GM23338 (cell line): Measurements from ENCODE around the gene SLC13A3. TPM values are rescaled to one million over a fixed set of nuclear protein-coding genes. Genes with fewer than 3 reads are reported as not detected.

Experiments
- ATAC-seq: fragments of 200-7000 bp; cut with Tn5 transposase; 3 replicates; pipeline ENCODE4 v1.9.1; 2020
- DNase-seq: peaks from one replicate; pipeline ENCODE4 v3.0.0-alpha.2; 2015; ENCODE audit warnings: low spot score
- H2AFZ ChIP-seq: fragments of 200-600 bp; sonication (generic); 2 replicates; pipeline ENCODE4 v1.8.0; 2016; ENCODE audit warnings: antibody characterized with exemption, mild to moderate bottlenecking, moderate library complexity
- H3F3A ChIP-seq: fragments of 200-600 bp; sonication (generic); replicated peaks from 2 replicates; pipeline ENCODE4 v1.8.0; 2017; ENCODE audit warnings: antibody characterized with exemption, mixed run types, low read depth
- H3K27ac ChIP-seq: fragments of 200-600 bp; sonication (generic); 2 replicates; pipeline ENCODE4 v1.6.1; 2016; ENCODE audit warnings: low read depth
- H3K27me3 ChIP-seq: fragments of 200-600 bp; sonication (generic); 2 replicates; pipeline ENCODE4 v1.8.0; 2016; ENCODE audit warnings: mild to moderate bottlenecking, mixed run types, moderate library complexity; ENCODE audit not compliant: insufficient read depth
- H3K36me3 ChIP-seq: fragments of 200-600 bp; sonication (generic); 2 replicates; pipeline ENCODE4 v1.8.0; 2016; ENCODE audit warnings: mild to moderate bottlenecking; ENCODE audit not compliant: insufficient read depth
- H3K4me1 ChIP-seq: fragments of 200-600 bp; sonication (generic); 2 replicates; pipeline ENCODE4 v1.8.0; 2016; ENCODE audit warnings: mild to moderate bottlenecking, moderate library complexity; ENCODE audit not compliant: insufficient read depth
- H3K4me2 ChIP-seq: fragments of 200-600 bp; sonication (generic); 2 replicates; pipeline ENCODE4 v1.7.1; 2017; ENCODE audit warnings: mixed run types
- H3K4me3 ChIP-seq: fragments of 200-600 bp; sonication (generic); 2 replicates; pipeline ENCODE4 v1.6.1; 2016; ENCODE audit warnings: mixed run types
- H3K79me2 ChIP-seq: fragments of 200-600 bp; sonication (generic); replicated peaks from 2 replicates; pipeline ENCODE4 v1.8.0; 2017; ENCODE audit warnings: mild to moderate bottlenecking; ENCODE audit not compliant: insufficient read depth
- H3K9me2 ChIP-seq: fragments of 200-600 bp; sonication (generic); 2 replicates; pipeline ENCODE4 v1.8.0; 2017; ENCODE audit not compliant: insufficient read depth
- H4K20me1 ChIP-seq: fragments of 200-600 bp; sonication (generic); replicated peaks from 2 replicates; pipeline ENCODE4 v1.8.0; 2017; ENCODE audit warnings: mild to moderate bottlenecking; ENCODE audit not compliant: insufficient read depth
- H3K27ac Mint-ChIP-seq: 2 replicates; pipeline ENCODE4 v1.8.0; 2020; ENCODE audit warnings: inconsistent platforms, mild to moderate bottlenecking, moderate library complexity, mixed read lengths
- H3K27me3 Mint-ChIP-seq: 3 replicates; pipeline ENCODE4 v1.8.0; 2022; ENCODE audit warnings: low read depth, mild to moderate bottlenecking, moderate library complexity, mixed read lengths, inconsistent platforms; ENCODE audit not compliant: insufficient read depth, poor library complexity
- H3K36me3 Mint-ChIP-seq: 3 replicates; pipeline ENCODE4 v1.8.0; 2021; ENCODE audit warnings: low read depth, mild to moderate bottlenecking, inconsistent platforms, moderate library complexity, mixed read lengths
- H3K4me1 Mint-ChIP-seq: 3 replicates; pipeline ENCODE4 v1.8.0; 2020; ENCODE audit warnings: mild to moderate bottlenecking, inconsistent platforms, mixed read lengths
- H3K4me3 Mint-ChIP-seq: 3 replicates; pipeline ENCODE4 v1.8.0; 2021; ENCODE audit warnings: moderate library complexity, mild to moderate bottlenecking, inconsistent platforms, mixed read lengths
- H3K9me3 Mint-ChIP-seq: 3 replicates; pipeline ENCODE4 v1.8.0; 2020; ENCODE audit warnings: moderate library complexity, mild to moderate bottlenecking, inconsistent platforms, mixed read lengths
- CREB1 ChIP-seq: fragments of 250-450 bp; sonication (Bioruptor Pico); IDR thresholded peaks from 2 replicates; pipeline ENCODE4 v1.5.0; 2020; ENCODE audit warnings: low read depth, mild to moderate bottlenecking, moderate library complexity
- EZH2 ChIP-seq: fragments of 200-600 bp; sonication (generic); IDR thresholded peaks from one replicate; pipeline ENCODE4 v1.8.0; 2017; ENCODE audit warnings: antibody characterized with exemption, mild to moderate bottlenecking, low read depth; ENCODE audit not compliant: unreplicated experiment
- EZH2phosphoT487 ChIP-seq: fragments of 200-600 bp; sonication (generic); IDR thresholded peaks from one replicate; pipeline ENCODE4 v1.8.1; 2018; ENCODE audit warnings: antibody characterized with exemption; ENCODE audit not compliant: unreplicated experiment
- JUNB ChIP-seq: IDR thresholded peaks from one replicate; pipeline ENCODE4 v1.6.1; 2016; ENCODE audit warnings: antibody characterized with exemption; ENCODE audit not compliant: unreplicated experiment
- NANOG ChIP-seq: IDR thresholded peaks from 2 replicates; pipeline ENCODE4 v1.6.1; 2016; ENCODE audit warnings: antibody characterized with exemption, borderline replicate concordance
- POLR2AphosphoS5 ChIP-seq: IDR thresholded peaks from 2 replicates; pipeline ENCODE4 v1.6.1; 2016; ENCODE audit warnings: antibody characterized with exemption, low read depth
- STAT1 ChIP-seq: IDR thresholded peaks from one replicate; pipeline ENCODE4 v1.6.1; 2016; ENCODE audit warnings: antibody characterized with exemption; ENCODE audit not compliant: unreplicated experiment
- ZNF114 ChIP-seq: fragments of 250-450 bp; sonication (Bioruptor Pico); IDR thresholded peaks from 2 replicates; pipeline ENCODE4 v1.5.0; 2020; ENCODE audit warnings: mild to moderate bottlenecking, moderate library complexity
- ZNF331 ChIP-seq: fragments of 250-450 bp; sonication (Bioruptor Pico); IDR thresholded peaks from 2 replicates; pipeline ENCODE4 v1.5.0; 2020; ENCODE audit warnings: low read depth, mild to moderate bottlenecking, moderate library complexity
- polyA plus RNA-seq: library from polyadenylated mRNA; unstranded; fragments of >200 nt; fragmentation: Nextera tagmentation; extraction: Ambion mirVana; gene quantifications from 2 replicates; pipeline ENCODE4 v1.2.1, GENCODE V29; 2016
- total RNA-seq: library from RNA; depleted of rRNA; stranded (reverse); fragments of >200 nt; shearing (Covaris generic); gene quantifications from 2 replicates; pipeline ENCODE4 v1.2.3, GENCODE V29; 2014
- TF ChIP-seq, protein P1 (sequence below), 2 experiments: fragments of 200-600 bp in 1 of 2; sonication (generic) in 1 of 2; conservative IDR thresholded peaks; 2 replicates each; pipeline versions ENCODE4 v1.5.1 to v1.6.1; 2016 to 2017; ENCODE audit warnings: antibody characterized with exemption in 2 of 2, low read depth in 2 of 2, mild to moderate bottlenecking in 2 of 2, moderate library complexity in 1 of 2
- TF ChIP-seq, protein P2 (sequence below): IDR thresholded peaks from 2 replicates; pipeline ENCODE4 v1.6.1; 2016; ENCODE audit warnings: antibody characterized with exemption

SLC13A3 gene
- total and polyA plus RNA-seq, 2 experiments from 2014 or later = 8.6 to 9.1 TPM

DNA sequence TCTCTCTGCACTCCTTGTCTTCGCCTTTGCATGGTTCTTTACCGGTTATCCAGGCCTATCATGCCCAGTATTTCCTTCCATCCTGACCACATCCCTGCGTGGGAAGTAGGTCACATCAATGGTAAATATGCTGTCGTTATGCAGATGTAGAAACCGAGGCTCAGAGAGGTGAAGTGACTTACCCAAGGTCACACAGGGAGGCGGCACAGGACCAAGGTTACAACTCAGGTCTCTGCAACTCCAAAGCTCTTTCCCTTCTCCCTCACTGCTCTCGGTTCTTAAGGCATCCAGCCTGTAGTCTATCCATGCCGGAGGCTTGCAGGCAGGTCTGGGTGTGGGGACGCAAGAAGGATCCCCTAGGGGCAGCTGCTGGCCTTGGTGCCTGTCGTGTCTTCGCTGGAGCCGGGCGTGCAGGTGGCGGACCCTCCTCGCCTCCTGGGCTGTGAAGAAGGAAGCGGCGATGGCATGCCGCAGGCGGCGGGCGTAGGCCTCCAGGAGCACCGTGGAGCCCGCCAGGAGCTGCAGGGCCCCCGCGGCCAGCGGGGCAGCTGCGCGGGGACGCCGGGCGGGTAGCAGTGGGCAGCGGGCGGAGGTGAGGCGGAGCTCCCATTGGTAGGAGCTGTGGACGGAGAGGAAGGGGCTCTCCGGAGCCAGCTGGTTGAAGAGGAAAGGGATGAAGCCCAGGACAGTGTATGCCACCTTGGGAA lies 109.9 kb downstream of the SLC13A3 start:
- Mint-ChIP-seq H3K27me3 (peaks cover 3% of the 10 kb centered on the region), H3K4me3 (no peak overlapping the region), H3K36me3 (no peaks in the 10 kb centered on the region; the same call in 2 of the 3 replicates), H3K4me1 (peaks cover 11% of the 10 kb centered on the region), H3K27ac (no peak overlapping the region), H3K9me3 (no peaks in the 10 kb centered on the region)
- no peaks in the 10 kb centered on the region for H3F3A ChIP-seq
- H3K4me3 ChIP-seq = no peak overlapping the region
- ATAC-seq (peak; percentile 50; the same call in 2 of the 3 replicates), DNase-seq (no peak)
- no peak overlapping the region for H3K27ac ChIP-seq
- H4K20me1 ChIP-seq = no peaks in the 10 kb centered on the region
- H2AFZ ChIP-seq = 0 out of 2 replicates have a peak overlapping the region, but pooled peaks have one; percentile 38
- H3K4me2 ChIP-seq = no peak overlapping the region
- H3K27me3 ChIP-seq = no peaks in the 10 kb centered on the region
- 0 out of 2 replicates have a peak, but pooled peaks cover 8% of the 10 kb centered on the region for H3K9me2 ChIP-seq
- no peaks in the 10 kb centered on the region for H3K4me1 ChIP-seq
- H3K36me3 ChIP-seq = no peaks in the 10 kb centered on the region
- no peak for TF ChIP-seq EZH2phosphoT487
- TF ChIP-seq NANOG = no peak
- no peak for TF ChIP-seq ZNF331 (CRISPR knock-in tag)
- TF ChIP-seq POLR2AphosphoS5 = no peak
- no peaks in the 10 kb centered on the region for H3K79me2 ChIP-seq

DNA sequence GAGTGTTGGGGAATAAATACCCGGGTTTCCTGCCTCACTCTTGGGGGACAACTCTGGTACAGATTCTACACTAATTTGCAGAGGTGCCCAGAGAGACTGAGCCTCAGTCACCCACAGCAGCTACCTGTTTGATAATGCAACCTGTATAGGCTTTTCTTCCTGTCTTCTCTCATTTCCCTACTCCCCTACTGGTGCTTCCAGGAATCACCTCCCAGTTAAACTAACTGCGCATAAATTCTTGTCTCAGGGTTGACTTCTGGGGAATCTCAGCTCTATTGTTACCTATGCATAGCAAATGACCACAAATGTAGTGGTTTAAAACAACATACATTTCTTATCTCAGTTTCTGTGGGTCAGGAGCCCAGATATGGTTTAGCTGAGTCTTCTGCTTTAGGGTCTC lies 112.1 kb downstream of the SLC13A3 start:
- H3K9me2 ChIP-seq = peaks cover 11% of the 10 kb centered on the region; the same call in 1 of the 2 replicates
- H3K27ac ChIP-seq = no peak overlapping the region
- ATAC-seq = peak; percentile 82
- H3K27me3 ChIP-seq = no peaks in the 10 kb centered on the region
- Mint-ChIP-seq H3K27me3 (peaks cover 6% of the 10 kb centered on the region), H3K36me3 (no peaks in the 10 kb centered on the region; the same call in 2 of the 3 replicates), H3K9me3 (no peaks in the 10 kb centered on the region), H3K27ac (no peak overlapping the region), H3K4me3 (no peak overlapping the region), H3K4me1 (peaks cover 11% of the 10 kb centered on the region)
- no peaks in the 10 kb centered on the region for H3K79me2 ChIP-seq
- H3K4me3 ChIP-seq = no peak overlapping the region
- TF ChIP-seq, protein P1, sequence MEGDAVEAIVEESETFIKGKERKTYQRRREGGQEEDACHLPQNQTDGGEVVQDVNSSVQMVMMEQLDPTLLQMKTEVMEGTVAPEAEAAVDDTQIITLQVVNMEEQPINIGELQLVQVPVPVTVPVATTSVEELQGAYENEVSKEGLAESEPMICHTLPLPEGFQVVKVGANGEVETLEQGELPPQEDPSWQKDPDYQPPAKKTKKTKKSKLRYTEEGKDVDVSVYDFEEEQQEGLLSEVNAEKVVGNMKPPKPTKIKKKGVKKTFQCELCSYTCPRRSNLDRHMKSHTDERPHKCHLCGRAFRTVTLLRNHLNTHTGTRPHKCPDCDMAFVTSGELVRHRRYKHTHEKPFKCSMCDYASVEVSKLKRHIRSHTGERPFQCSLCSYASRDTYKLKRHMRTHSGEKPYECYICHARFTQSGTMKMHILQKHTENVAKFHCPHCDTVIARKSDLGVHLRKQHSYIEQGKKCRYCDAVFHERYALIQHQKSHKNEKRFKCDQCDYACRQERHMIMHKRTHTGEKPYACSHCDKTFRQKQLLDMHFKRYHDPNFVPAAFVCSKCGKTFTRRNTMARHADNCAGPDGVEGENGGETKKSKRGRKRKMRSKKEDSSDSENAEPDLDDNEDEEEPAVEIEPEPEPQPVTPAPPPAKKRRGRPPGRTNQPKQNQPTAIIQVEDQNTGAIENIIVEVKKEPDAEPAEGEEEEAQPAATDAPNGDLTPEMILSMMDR (conservative IDR thresholded peaks at IDR 0.05; ENCODE audit: low read depth in 2 of 2) = peak; percentile 17 to 59; a peak in 3 of 4 replicates
- TF ChIP-seq CREB1 (CRISPR knock-in tag) = no peak
- no peaks in the 10 kb centered on the region for H4K20me1 ChIP-seq
- DNase-seq = peak; percentile 78
- no peaks in the 10 kb centered on the region for H3K4me1 ChIP-seq
- H3K4me2 ChIP-seq = no peak overlapping the region
- H2AFZ ChIP-seq = no peak overlapping the region; the same call in 1 of the 2 replicates
- H3K36me3 ChIP-seq = no peaks in the 10 kb centered on the region
- no peaks in the 10 kb centered on the region for H3F3A ChIP-seq

DNA sequence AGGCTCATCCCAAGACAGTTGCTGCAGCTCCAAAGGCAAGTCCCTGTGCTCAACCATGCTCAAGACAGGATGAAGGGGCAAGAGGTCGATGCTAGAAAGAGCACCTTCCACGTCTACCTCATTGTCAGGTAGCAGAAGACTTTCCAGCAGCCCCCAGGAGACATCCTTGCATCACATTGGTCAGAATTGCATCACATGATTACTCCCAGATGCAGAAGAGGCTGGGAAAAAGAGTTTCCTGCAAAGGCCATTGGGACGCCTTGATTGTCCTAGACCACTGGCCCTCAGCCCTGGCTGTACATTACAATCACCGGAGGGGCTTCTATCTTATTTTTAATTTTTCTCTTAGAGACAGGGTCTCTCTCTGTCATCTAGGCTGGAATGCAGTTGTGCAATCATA lies 120.6 kb downstream of the SLC13A3 start:
- no peak overlapping the region for H3K27ac Mint-ChIP-seq
- DNase-seq (no peak), ATAC-seq (no peak)
- no peaks in the 10 kb centered on the region for H3K4me1 Mint-ChIP-seq
- H3K36me3 Mint-ChIP-seq = no peaks in the 10 kb centered on the region
- Histone ChIP-seq H3K27me3 (no peaks in the 10 kb centered on the region), H3K27ac (no peak overlapping the region), H3K4me2 (no peak overlapping the region), H3F3A (no peaks in the 10 kb centered on the region), H4K20me1 (no peaks in the 10 kb centered on the region), H3K9me2 (peaks cover 3% of the 10 kb centered on the region), H3K36me3 (no peaks in the 10 kb centered on the region), H3K79me2 (no peaks in the 10 kb centered on the region), H3K4me3 (no peak overlapping the region), H3K4me1 (no peaks in the 10 kb centered on the region), H2AFZ (0 out of 2 replicates have a peak overlapping the region, but pooled peaks have one; percentile 32)
- H3K27me3 Mint-ChIP-seq = peaks cover 6% of the 10 kb centered on the region
- H3K4me3 Mint-ChIP-seq = no peak overlapping the region
- no peaks in the 10 kb centered on the region; the same call in 2 of the 3 replicates for H3K9me3 Mint-ChIP-seq
- no peak for TF ChIP-seq ZNF114 (CRISPR knock-in tag)
- TF ChIP-seq JUNB = no peak
- TF ChIP-seq POLR2AphosphoS5 = no peak
- TF ChIP-seq EZH2 = no peak
- TF ChIP-seq, protein P1 (conservative IDR thresholded peaks at IDR 0.05; ENCODE audit: low read depth in 2 of 2) = no peak
- no peak for TF ChIP-seq ZNF331 (CRISPR knock-in tag)
- TF ChIP-seq, protein P2, sequence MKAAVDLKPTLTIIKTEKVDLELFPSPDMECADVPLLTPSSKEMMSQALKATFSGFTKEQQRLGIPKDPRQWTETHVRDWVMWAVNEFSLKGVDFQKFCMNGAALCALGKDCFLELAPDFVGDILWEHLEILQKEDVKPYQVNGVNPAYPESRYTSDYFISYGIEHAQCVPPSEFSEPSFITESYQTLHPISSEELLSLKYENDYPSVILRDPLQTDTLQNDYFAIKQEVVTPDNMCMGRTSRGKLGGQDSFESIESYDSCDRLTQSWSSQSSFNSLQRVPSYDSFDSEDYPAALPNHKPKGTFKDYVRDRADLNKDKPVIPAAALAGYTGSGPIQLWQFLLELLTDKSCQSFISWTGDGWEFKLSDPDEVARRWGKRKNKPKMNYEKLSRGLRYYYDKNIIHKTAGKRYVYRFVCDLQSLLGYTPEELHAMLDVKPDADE = no peak
- no peak for TF ChIP-seq CREB1 (CRISPR knock-in tag)
- TF ChIP-seq STAT1 = no peak
- TF ChIP-seq EZH2phosphoT487 = no peak
- no peak for TF ChIP-seq NANOG
